K562 treated with DMSO at 1 percent for 12 hours (cell line): Measurements from ENCODE around the gene TAF11L5. TPM values are rescaled to one million over a fixed set of nuclear protein-coding genes. Genes with fewer than 3 reads are reported as not detected.

Experiments
- total RNA-seq: library from RNA; unstranded; fragments of 300-600 nt; gene quantifications from 2 replicates; pipeline ENCODE4 v1.2.3, GENCODE V29; 2022; ENCODE audit not compliant: insufficient read depth

The TAF11L5 gene
- total RNA-seq = not detected in 2 replicates

DNA sequence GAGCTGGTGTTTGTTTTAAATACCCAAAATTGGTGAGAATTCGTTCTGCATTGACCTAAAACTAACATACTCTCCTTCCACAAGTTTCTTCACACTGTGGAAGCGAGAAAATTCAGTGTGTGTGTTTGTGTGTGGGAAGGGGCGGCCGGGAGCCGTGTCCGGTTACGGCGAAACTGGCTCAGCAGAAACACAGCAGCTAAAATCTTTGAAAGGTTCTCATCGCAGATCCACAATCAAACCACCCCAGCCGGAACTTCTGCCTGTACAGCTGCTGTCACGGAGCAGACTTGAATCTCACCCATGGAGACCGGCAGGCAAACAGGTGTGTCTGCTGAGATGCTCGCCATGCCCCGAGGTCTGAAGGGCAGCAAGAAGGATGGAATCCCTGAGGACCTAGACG lies at the start of gene TAF11L5:
Gene TAF11L5, plus strand, starts transcription at position 301 of the 400 bp plus-strand sequence.

GRCh38 chr5:17497931-17498330 lies 27.1 kb upstream of the TAF11L5 start, which contains the start of gene TAF11L2:
TSS of gene TAF11L2 (plus strand) at chr5:17498231.

DNA sequence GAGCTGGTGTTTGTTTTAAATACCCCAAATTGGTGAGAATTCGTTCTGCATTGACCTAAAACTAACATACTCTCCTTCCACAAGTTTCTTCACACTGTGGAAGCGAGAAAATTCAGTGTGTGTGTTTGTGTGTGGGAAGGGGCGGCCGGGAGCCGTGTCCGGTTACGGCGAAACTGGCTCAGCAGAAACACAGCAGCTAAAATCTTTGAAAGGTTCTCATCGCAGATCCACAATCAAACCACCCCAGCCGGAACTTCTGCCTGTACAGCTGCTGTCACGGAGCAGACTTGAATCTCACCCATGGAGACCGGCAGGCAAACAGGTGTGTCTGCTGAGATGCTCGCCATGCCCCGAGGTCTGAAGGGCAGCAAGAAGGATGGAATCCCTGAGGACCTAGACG lies 7.0 kb upstream of the TAF11L5 start, which contains the start of gene TAF11L3:
Gene TAF11L3, plus strand, starts transcription at position 301 of the 400 bp plus-strand sequence.

DNA sequence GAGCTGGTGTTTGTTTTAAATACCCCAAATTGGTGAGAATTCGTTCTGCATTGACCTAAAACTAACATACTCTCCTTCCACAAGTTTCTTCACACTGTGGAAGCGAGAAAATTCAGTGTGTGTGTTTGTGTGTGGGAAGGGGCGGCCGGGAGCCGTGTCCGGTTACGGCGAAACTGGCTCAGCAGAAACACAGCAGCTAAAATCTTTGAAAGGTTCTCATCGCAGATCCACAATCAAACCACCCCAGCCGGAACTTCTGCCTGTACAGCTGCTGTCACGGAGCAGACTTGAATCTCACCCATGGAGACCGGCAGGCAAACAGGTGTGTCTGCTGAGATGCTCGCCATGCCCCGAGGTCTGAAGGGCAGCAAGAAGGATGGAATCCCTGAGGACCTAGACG lies 3.5 kb upstream of the TAF11L5 start, which contains the start of gene TAF11L4:
Gene TAF11L4, plus strand, starts transcription at position 301 of the 400 bp plus-strand sequence.

GRCh38 chr5:17528369-17528768 lies 3.3 kb downstream of the TAF11L5 start, which contains the start of gene TAF11L6:
TSS of gene TAF11L6 (plus strand) at chr5:17528669.

Other genes with a start within 250 kb of the TAF11L5 start
- not detected in 2 replicates for gene TAF11L2, start 27.0 kb upstream of the TAF11L5 start, total RNA-seq
- not detected in 2 replicates for gene TAF11L3, start 6.9 kb upstream of the TAF11L5 start, total RNA-seq
- not detected in 2 replicates for gene TAF11L4, start 3.4 kb upstream of the TAF11L5 start, total RNA-seq
- gene TAF11L6, start 3.4 kb downstream of the TAF11L5 start, total RNA-seq = not detected in 2 replicates
- gene TAF11L7, start 60.5 kb downstream of the TAF11L5 start, total RNA-seq = not detected in 2 replicates
- gene TAF11L8, start 65.7 kb downstream of the TAF11L5 start, total RNA-seq = not detected in 2 replicates
- gene TAF11L9, start 69.2 kb downstream of the TAF11L5 start, total RNA-seq = not detected in 2 replicates
- not detected in 2 replicates for gene TAF11L10, start 72.6 kb downstream of the TAF11L5 start, total RNA-seq
- gene TAF11L11, start 78.9 kb downstream of the TAF11L5 start, total RNA-seq = not detected in 2 replicates
- gene TAF11L12, start 85.2 kb downstream of the TAF11L5 start, total RNA-seq = not detected in 2 replicates
- not detected in 2 replicates for gene TAF11L13, start 106.9 kb downstream of the TAF11L5 start, total RNA-seq
- not detected in 2 replicates for gene TAF11L14, start 109.2 kb downstream of the TAF11L5 start, total RNA-seq